ENCODE measurements around the gene TMEM38A.

GRCh38 chr19:16615808-16616207 is 45.1 kb upstream of the TMEM38A start:
- TF ChIP-seq EZH2 (IDR thresholded peaks at IDR 0.05; ENCODE audit: insufficient read depth, low read length), result no peak
- TF ChIP-seq CTCF (IDR thresholded peaks at IDR 0.05; ENCODE audit: insufficient read depth, low read depth, low read length), result no peak
